Brain microvascular endothelial cell (primary cell): ENCODE data around the gene THADA.

Experiments used
- DNase-seq: peaks from one replicate; pipeline ENCODE4 v3.0.0-alpha.2; 2020
- H3K27ac ChIP-seq: fragments of 250-450 bp; sonication (Bioruptor Pico); 2 replicates; pipeline ENCODE4 v1.5.1; 2020; ENCODE audit warnings: mild to moderate bottlenecking, moderate library complexity
- H3K27me3 ChIP-seq: fragments of 250-450 bp; sonication (Bioruptor Pico); replicated peaks from 2 replicates; pipeline ENCODE4 v1.5.1; 2020; ENCODE audit warnings: mild to moderate bottlenecking
- H3K36me3 ChIP-seq: fragments of 250-450 bp; sonication (Bioruptor Pico); replicated peaks from 2 replicates; pipeline ENCODE4 v1.5.1; 2020; ENCODE audit warnings: mild to moderate bottlenecking
- H3K4me3 ChIP-seq: 2 replicates; pipeline ENCODE4 v1.5.1; 2011; ENCODE audit warnings: low read depth, mild to moderate bottlenecking, control low read depth, low read length, moderate library complexity
- CTCF ChIP-seq: IDR thresholded peaks from 2 replicates; pipeline ENCODE4 v1.5.1; 2011; ENCODE audit warnings: low read depth, mild to moderate bottlenecking, moderate library complexity, low read length, control low read depth, inconsistent platforms; ENCODE audit errors: missing control alignments
- in situ Hi-C: cut with HindIII; loops from 2 replicates; pipeline ENCODE4 v1.10.0; 2017; ENCODE audit warnings: low sequenced_read_pairs, low pct_ligation_motif_present

The THADA gene

GRCh38 chr2:43199492-43200488, 396.0 kb downstream of the THADA start:
- Histone ChIP-seq H3K4me3 (no peak overlapping the region), H3K36me3 (no peaks in the 10 kb centered on the region), H3K27ac (no peak overlapping the region), H3K27me3 (no peaks in the 10 kb centered on the region)
- in situ Hi-C loops: no loop called here
- no peak for DNase-seq
- TF ChIP-seq CTCF: no peak

GRCh38 chr2:43198263-43198662, 397.6 kb downstream of the THADA start:
- no peak for TF ChIP-seq CTCF
- Histone ChIP-seq H3K36me3 (no peaks in the 10 kb centered on the region), H3K27me3 (no peaks in the 10 kb centered on the region), H3K27ac (no peak overlapping the region), H3K4me3 (no peak overlapping the region)
- in situ Hi-C loops: no loop called here
- no peak for DNase-seq

- in situ Hi-C loops: no loop called here
- Histone ChIP-seq H3K36me3 (no peaks in the 10 kb centered on the region), H3K27me3 (no peaks in the 10 kb centered on the region), H3K4me3 (no peak overlapping the region), H3K27ac (no peak overlapping the region)
- no peak for TF ChIP-seq CTCF
- DNase-seq: no peak
Measured at GRCh38 chr2:43197588-43197896, 398.3 kb downstream of the THADA start.

GRCh38 chr2:43196768-43197587, 398.9 kb downstream of the THADA start:
- no peaks in the 10 kb centered on the region for H3K27me3 ChIP-seq
- no peak for TF ChIP-seq CTCF
- in situ Hi-C loops: no loop called here
- no peak for DNase-seq
- H3K36me3 ChIP-seq: no peaks in the 10 kb centered on the region
- no peak overlapping the region for H3K4me3 ChIP-seq
- H3K27ac ChIP-seq: no peak overlapping the region

GRCh38 chr2:43194121-43194869, 401.5 kb downstream of the THADA start:
- no peak for TF ChIP-seq CTCF
- Histone ChIP-seq H3K36me3 (no peaks in the 10 kb centered on the region), H3K4me3 (no peak overlapping the region), H3K27me3 (no peaks in the 10 kb centered on the region), H3K27ac (no peak overlapping the region)
- in situ Hi-C loops: no loop called here
- no peak for DNase-seq
